NCI-H2107 treated with DMSO at 0.1 percent for 48 hours (cell line): ENCODE data around the gene GFRA1.

Experiments
- DNase-seq: peaks from one replicate; lab custom pipeline; 2025; ENCODE audit not compliant: unreplicated experiment; lab: John Stamatoyannopoulos, UW

The GFRA1 gene

DNA sequence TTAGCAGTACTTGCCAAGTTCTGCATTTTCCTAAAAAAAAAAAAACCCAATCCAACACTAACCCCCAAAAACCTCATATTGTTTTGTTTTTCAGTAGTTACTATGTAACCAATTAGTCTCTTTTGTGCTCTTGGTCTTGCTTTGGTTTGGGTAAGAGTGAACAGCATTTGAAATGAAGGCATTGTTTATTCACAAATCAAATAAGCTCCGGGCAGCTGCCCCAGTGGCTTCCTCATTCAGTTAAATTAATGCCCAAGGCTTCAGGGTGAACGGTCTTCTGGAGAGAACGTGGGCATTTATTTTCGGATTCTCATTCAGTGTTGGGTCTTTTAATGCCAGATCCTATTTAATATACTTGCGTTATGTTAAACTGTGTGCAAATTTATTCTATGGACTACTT lies 108.7 kb downstream of the GFRA1 start:
- DNase-seq = no peak

DNA sequence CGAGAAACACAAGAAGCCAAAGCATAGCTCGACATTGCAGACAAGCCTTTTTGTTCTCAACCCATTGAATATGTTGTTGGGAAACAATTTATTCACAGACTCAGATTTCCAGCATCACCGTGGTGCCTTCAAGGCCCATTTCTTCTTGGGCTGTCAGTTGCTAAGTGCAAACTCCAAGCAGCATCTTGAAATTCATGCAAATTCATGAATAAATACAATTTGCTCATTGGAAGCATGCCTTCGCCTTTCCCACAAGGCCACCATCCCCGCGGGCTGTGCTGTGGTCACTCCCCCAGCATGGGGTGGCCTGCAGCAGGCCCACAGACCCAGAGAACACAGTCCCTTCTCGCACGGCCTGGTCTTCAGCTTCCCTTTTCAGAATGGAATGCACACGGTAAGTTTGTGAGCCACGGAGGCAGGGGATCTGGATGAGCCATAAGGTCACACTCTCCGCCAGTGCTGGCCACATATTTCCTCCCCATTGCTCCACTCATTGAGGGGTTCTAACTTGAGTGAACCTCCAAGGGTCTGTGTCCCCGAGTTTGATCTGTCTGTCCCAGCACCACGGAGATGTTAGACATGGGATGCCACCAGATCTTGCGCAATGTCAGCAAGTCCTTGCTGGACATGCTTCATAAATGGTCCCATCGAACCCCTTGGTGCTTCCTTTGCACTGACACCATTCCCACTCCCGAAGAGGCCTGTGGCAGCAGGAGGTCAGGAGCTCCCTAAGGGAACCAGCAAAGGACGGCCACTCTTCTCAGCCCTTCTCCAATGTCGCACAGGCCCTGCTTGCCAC lies 109.5 kb downstream of the GFRA1 start:
- DNase-seq = no peak

DNA sequence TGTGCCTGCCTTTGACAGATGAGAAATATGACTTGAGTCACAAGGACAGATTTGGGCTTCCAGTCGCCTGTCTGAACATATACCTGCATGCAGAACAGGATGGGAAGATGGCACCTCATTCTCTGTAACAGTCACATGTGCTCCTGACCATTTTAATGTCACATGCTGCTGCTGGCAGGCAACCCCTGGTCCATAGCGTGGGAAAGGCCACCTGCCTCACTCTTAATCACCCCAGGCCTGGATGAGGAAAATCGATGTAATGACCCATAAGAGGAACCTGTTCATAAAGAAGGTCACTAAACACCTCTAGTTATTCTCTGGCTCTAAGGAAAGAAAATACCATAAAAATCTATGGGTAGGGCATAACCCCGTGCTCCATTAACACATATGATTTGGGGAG lies 110.2 kb downstream of the GFRA1 start:
- no peak for DNase-seq

DNA sequence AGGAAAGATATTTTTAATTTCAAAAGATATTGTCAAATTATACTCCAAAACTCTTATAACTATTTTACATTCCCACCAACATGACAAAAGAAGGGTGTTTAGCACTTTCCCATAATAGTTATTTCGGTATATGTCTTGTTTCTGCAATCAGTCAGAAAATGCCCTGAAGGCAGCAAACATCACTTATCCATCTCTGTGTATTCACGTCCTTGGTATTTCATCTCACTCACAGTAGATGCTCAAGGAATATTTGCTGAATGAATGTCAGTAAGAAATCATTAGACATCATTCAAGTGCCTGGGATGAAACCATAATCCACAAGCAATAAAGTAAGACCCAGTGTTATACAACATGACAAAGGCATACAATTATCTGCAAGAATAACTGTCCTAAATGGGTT lies 112.7 kb downstream of the GFRA1 start:
- no peak for DNase-seq

DNA sequence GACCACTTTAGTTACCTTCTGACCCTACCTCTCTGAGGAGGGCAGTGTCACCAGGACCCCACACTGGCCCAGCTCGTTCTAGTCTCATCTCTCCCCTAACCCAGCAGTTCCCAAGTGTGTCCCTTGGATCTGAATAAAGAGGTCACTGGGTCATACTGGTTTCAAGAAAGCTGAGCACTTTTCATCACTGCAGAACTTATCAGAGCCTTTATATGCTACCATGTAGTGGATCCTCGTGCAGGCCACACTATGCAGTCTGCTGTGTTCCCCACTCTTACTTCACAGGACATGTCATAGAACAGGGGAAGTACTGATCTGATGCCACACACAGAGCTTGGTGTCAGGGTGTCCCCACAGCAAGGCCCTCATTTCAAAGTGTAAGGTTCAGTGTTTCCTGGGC lies 113.8 kb downstream of the GFRA1 start:
- no peak for DNase-seq

DNA sequence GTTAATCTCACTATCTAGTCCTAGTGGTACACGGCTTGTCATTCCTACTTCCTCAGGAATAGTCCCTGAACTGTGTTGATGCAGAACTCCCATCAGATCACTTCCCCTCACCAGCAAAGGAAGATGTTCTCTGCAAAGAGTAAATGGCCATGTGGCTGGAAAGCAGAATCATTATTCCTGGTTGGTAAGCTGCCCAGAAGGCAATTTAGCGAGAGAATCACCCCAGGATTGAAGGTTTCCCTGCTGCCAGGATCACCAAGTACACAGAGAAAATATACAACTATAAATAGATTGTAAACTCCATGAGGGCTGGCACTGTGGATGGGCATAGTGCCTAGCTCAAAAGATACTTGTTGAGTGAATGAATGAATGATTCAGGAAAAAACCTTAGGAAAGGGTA lies 115.0 kb downstream of the GFRA1 start:
- DNase-seq = no peak

DNA sequence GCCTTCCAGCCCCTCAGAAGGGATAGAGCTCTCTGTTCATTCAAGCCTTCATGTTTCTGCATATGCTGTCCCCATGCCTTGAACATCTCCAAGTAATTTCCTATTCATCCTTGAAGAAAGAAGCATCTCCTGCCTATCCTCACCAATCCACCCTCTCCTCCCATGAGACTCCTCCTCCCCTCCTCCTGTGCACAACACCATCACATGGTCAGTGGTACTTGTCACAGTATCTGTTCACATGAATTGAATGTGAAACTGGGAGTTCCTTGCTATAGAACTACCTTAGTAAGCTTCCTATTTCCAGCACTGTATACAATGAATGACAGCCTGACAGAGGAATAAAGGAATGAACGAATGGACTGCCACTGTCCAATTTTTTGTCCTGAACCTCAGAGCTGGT lies 115.5 kb downstream of the GFRA1 start:
- no peak for DNase-seq

DNA sequence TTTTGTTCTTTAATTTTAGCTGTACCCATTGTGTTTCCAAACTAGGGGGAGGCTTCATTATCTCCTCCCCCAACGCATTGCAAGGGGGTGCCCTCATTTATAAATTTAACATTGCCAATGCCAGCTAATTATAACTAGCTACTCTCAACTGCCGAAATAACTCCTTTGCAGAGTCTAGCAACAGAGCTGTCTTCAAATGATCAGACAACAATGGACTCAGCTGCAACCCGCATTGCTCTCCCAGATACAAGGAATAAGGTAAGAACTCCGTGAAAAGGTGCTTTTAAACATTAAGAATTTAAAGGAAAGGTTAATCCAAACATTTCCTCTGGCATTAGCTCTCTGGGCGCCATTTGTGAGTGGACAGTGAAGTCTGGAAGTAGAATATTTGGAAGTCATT lies 116.2 kb downstream of the GFRA1 start:
- no peak for DNase-seq

DNA sequence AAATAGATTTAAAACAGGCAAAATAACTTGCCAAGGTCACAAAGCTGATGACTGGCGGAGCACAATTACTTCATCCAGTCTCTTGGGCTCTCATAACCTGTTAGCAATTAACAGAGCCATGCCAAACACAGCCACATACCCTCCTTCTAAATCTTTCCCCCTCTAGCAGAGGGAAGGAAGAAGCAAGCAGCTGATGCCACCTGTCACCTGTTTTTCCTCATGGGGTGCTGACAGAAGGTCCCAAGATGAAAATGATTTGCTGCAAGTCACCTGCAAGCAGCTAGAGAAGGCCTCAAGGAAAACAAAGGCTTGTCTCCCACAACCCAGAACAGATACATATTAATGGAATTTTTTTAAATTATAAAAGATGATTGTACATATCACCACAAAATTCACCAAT lies 117.8 kb downstream of the GFRA1 start:
- DNase-seq = no peak

DNA sequence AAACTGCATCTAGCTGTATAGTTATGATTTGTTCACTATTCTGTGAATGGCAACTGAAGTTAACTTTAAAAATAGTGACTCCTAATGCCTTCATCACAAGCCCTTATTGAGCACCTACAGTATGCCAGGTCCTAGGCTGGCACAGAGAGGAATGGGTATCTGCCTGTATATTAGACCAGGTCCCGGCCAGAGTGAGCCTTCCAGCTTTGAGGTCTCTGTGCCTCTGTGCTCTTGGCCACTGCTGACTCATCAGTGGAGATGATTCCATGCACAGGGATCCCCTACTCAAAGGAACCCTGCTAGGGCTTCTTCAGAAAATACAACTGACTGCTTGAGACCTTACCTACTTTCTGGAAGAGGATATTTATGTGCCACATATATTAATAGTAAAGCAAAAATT lies 118.4 kb downstream of the GFRA1 start:
- DNase-seq = no peak

DNA sequence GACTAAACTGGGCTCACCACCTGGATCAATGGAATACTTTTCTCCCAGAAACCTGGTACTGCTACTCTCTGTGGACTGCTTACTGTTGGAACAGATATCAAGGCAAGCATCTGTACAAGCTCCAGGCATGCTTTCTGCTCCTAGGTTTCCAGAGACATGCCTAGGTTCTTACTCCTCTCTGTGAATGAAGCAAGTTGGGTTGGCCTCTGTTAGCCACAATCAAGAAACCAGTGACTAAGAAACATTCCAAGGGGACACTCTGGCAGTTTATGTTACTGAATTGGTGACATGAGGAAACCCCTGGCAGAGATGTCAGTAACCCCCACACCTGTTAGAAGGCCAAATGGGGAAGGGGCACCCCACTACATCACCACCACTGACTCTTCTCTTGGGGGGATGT lies 121.9 kb downstream of the GFRA1 start:
- DNase-seq = no peak

DNA sequence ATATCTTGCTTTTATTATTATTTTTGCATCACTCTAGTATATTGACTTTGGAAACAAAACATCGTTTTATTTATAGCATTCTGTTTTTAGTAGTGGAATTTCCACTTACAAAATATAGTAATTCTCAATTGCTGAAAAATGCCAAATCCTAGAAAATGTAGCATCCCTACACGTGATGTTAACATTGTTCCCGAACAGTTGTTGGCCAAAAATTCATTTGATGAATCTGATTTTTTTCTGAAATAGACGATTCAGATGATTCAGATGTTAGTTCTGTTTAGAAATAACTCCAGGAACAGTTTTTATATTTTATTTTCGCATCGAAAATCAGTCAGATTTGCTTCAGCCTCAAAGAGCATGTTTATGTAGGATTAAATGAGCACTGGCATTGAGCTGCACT lies 122.4 kb downstream of the GFRA1 start:
- DNase-seq = no peak

DNA sequence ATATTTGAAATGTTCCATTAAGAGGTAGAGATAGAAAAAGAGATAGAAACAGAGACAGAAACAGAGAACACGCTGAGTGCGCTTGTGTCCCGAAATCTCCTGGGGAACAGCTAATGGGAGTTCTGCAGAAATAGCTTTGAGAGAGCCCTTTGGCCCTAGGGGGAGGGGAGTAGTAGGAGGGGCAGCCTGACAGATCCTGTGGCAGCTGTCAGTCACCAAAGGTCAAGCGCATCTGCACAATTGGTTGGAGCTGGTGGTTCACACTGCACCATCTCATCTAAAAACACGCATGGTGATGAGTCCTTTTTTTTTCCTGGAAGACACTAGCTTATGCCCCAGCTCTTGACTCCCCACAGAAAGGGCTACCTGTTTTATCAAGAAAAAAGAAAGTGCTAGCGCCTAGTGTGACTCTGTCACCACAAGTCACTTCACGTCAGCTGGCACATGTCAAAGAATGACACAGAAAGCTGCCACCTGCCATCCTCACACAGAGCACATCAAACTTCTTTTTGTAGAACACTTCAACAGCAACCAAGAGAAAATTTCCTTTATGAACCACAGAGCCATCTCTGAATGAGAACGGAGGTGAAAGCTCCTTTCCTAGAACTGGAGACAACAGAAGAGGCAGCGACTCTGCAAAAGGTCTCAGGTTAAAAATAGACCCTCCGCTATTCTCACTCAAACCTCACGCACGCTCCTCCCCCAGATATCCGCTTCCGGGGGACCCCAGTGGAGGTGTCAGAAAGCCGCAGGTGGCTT lies 125.7 kb downstream of the GFRA1 start:
- no peak for DNase-seq

DNA sequence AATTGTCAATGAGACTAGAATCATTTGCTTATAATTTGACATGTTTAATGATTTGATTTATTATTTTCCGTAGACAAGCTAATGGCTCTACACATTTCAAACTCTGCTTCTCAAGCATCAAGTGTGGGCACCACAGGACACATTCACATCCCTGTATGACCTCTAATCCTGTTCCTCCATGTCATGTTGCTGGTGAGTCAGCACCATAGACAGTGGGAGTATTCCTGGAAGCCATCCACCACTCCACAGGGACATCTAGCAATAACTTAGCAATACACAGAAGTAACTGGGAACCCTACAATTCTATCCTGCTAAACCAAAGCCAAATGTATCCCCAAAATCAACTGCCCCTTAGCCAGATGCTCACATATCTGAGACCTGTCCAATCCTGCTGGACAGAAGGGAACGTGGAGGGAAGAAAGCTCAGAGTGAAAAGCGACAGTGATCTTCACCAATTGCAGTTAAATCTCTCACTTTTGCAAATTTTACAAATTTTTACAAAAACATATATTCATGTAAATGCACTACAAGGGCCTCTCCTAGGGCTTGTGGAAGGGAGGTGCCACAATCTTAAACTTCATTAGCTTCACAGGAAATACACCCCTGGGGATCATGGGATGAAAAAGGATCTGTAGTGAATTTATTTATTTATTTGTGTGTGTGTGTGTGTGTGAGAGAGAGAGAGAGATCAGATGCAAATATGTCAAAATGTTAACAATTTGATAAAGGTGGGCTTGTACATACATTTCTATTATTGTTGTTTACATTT lies 126.5 kb downstream of the GFRA1 start:
- DNase-seq = no peak

DNA sequence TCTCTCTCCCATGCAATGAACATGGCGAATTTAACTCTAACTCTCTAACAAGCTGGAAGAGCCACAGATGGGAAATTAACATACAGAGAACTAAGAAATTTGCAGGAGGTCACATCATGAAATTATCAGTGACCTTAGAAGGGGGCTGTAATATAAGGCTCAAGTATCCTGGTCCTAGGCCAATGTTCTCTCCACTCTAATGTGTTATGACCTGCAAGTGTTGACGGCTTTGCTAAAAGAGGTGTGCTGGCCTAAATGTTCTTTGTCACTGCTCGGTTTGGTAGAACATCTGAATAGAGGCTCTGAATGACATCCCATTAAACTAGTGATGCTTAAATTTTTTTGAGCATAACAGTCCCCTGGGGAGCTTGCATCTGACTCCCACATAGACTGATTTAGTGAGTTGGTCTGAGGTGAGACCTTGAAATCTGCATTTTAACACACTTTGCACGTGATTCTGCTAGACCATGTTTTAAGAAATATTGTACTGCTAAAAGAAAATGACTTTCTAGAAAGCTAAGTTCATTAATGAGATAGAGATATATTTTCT lies 129.3 kb downstream of the GFRA1 start:
- no peak for DNase-seq

DNA sequence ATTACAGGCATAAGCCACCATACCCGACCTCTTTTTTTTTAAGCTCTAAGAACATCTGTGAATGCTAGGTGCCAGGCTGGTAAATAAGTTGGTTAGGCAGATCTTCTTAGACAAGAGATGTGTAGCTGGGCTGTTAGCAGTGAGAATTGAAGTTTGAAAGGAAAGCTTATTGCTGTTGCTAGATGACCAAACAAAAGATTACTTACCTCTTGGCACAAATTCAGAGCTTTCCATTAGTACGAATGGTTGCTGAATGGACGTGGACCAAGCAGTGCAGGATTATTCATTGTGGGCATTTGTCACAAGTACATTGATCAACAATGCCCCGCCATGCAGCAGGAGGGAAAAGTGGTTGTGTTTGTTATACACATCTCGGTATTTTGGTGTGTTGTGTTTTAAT lies 131.2 kb downstream of the GFRA1 start:
- no peak for DNase-seq

DNA sequence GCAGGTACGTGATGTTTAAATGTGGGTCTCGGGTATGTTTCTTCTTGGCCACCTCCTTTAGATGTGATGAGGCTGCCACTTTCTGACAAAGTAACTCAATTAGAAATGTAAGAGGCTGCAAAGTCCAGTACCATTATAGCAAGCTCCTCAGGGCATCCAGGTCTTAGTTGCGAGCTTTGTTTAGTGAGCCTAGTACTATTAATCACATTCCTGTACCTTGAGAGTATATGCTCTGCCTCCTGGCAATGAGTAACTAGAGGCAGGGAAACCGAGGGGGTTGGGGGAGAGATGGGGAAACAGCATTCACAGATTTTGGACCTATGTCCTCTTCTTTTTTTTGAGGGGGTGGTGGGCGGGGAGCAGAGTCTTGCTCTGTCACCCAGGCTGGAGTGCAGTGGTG lies 131.8 kb downstream of the GFRA1 start:
- no peak for DNase-seq

DNA sequence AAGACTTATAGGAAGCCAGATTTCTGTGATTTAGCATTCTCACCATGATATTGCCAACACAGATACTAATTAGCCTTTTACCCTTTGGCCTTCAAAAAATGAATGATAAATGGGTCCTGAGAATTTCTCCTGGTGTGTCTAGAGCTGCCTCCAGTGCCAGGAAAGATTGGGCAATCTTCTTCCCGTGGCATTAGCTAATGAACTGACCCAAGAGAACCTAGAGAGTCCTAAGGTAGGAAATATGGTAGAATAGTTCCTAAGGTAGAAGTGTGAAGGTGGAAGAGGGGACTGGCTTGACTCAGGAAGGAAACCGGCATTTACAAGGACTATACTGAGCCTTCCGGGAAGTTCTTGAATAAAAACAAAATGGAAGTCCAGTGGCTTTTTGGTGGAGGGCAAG lies 133.1 kb downstream of the GFRA1 start:
- DNase-seq = no peak

DNA sequence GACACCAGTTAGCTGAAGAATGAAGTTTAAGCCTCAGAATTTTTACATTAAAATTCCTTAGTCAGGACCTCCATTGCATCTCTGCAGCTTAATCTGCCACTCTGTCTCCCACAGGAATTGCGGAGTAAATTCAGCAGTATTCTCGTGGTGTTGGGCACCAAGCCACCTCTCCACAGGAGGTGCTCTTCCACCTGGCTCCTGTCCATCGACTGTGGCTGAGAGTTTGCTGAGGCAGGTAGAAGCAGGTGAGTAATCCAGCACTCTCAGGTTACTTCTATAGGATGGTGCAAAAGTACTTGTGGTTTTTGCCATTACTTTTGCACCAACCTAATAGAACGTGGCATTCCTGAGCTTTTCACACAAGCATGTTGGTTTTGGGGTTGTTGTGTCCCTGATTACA lies 134.1 kb downstream of the GFRA1 start:
- peak; percentile 12 for DNase-seq

DNA sequence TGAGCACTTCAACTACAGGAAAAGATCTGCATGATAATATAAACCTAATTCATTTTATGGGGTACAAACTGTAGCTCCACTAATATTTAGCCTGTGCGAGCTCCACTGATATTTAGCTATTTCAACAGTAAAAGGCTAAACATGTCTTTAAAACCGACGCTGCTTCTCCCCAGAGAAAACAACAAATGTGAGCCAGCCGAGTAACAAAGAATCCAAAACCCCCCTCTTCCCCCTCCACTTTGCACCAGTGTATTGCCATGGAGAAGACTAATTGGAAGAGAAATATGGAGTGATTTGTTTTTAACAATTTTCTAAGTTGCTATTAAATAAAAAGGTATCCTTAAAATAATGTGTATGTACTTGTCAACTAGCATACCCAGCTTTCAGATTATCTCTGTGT lies 136.7 kb downstream of the GFRA1 start:
- DNase-seq = no peak

DNA sequence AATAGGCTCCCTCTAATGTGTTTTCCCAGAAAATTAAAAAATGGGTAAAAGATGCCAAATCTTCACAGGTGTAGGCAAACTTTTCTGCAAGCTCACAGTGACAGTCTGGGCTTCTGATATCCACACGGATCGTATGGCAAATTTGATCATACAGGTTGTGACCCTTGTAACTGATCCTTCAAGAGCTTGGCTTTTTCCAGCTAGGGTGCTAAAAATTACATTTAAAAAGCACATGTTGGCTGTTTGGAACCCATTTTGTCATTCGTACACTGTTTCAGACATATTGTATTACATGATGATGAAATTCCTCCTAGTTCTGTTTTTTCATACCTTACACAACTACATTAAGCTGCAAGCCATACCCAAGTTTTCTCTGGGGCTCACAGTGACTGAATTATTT lies 138.7 kb downstream of the GFRA1 start:
- DNase-seq = no peak

DNA sequence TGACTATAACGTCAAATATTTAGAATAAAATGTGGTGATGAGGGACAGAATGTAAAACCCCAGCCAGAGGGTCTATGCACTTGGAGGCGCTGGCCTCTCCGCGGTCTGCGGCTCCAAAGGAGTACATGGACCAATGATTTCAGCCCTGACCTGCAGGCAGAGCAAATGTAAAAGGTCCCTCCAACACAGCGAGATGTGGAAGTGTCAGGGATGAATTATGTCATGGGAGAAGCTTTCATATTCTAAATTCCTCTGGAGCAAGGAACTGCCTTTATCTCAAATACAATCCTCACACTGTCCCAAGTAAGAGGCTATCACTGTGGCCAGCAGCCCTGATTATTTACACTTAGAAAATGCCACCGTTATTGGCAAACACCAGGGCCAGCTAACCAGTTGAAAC lies 139.4 kb downstream of the GFRA1 start:
- no peak for DNase-seq
